IMR-90 (cell line): ENCODE measurements around the gene UGT2B7.

Source experiments
- CHD1 ChIP-seq: IDR thresholded peaks from 2 replicates; pipeline ENCODE4 v1.6.1; 2012; ENCODE audit warnings: low read depth, low read length, improper control_type of control experiment
- FOS ChIP-seq: fragments of 150-350 bp; IDR thresholded peaks from 2 replicates; pipeline ENCODE4 v1.6.1; 2016; ENCODE audit warnings: low read depth, low read length
- MAFK ChIP-seq: IDR thresholded peaks from 2 replicates; pipeline ENCODE4 v1.6.1; 2012; ENCODE audit warnings: low read depth, low read length, improper control_type of control experiment
- MAZ ChIP-seq: IDR thresholded peaks from 2 replicates; pipeline ENCODE4 v1.6.1; 2012; ENCODE audit warnings: low read depth, mild to moderate bottlenecking, low read length, improper control_type of control experiment, moderate library complexity, borderline replicate concordance
- POLR2A ChIP-seq: IDR thresholded peaks from 2 replicates; pipeline ENCODE4 v1.6.1; 2012; ENCODE audit warnings: mild to moderate bottlenecking, low read depth, low read length
- RAD21 ChIP-seq: IDR thresholded peaks from 2 replicates; pipeline ENCODE4 v1.6.1; 2012; ENCODE audit warnings: low read length, improper control_type of control experiment
- RFX5 ChIP-seq: IDR thresholded peaks from 2 replicates; pipeline ENCODE4 v1.8.0; 2012; ENCODE audit warnings: low read depth, mild to moderate bottlenecking, low read length, moderate library complexity
- SMC3 ChIP-seq: fragments of 150-350 bp; IDR thresholded peaks from 2 replicates; pipeline ENCODE4 v1.6.1; 2016; ENCODE audit warnings: low read depth, mild to moderate bottlenecking, antibody characterized with exemption, low read length, moderate library complexity
- TF ChIP-seq, protein P1 (sequence below): conservative IDR thresholded peaks from 2 replicates; pipeline ENCODE4 v1.5.1; 2012; ENCODE audit warnings: mild to moderate bottlenecking, low read depth, low read length, improper control_type of control experiment
- TF ChIP-seq, protein P2 (sequence below): fragments of 150-350 bp; IDR thresholded peaks from 2 replicates; pipeline ENCODE4 v1.6.1; 2016; ENCODE audit warnings: low read depth, mild to moderate bottlenecking, low read length, moderate library complexity, borderline replicate concordance
- TF ChIP-seq, protein P3 (sequence below): fragments of 150-350 bp; IDR thresholded peaks from 2 replicates; pipeline ENCODE4 v1.6.1; 2017; ENCODE audit warnings: mild to moderate bottlenecking, antibody characterized with exemption, low read length, low read depth

GRCh38 chr4:69116645-69117321, 20.5 kb downstream of the UGT2B7 start:
- TF ChIP-seq, protein P1, sequence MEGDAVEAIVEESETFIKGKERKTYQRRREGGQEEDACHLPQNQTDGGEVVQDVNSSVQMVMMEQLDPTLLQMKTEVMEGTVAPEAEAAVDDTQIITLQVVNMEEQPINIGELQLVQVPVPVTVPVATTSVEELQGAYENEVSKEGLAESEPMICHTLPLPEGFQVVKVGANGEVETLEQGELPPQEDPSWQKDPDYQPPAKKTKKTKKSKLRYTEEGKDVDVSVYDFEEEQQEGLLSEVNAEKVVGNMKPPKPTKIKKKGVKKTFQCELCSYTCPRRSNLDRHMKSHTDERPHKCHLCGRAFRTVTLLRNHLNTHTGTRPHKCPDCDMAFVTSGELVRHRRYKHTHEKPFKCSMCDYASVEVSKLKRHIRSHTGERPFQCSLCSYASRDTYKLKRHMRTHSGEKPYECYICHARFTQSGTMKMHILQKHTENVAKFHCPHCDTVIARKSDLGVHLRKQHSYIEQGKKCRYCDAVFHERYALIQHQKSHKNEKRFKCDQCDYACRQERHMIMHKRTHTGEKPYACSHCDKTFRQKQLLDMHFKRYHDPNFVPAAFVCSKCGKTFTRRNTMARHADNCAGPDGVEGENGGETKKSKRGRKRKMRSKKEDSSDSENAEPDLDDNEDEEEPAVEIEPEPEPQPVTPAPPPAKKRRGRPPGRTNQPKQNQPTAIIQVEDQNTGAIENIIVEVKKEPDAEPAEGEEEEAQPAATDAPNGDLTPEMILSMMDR: no peak
- TF ChIP-seq POLR2A: no peak
- no peak for TF ChIP-seq RFX5
- no peak for TF ChIP-seq CHD1
- TF ChIP-seq, protein P2, sequence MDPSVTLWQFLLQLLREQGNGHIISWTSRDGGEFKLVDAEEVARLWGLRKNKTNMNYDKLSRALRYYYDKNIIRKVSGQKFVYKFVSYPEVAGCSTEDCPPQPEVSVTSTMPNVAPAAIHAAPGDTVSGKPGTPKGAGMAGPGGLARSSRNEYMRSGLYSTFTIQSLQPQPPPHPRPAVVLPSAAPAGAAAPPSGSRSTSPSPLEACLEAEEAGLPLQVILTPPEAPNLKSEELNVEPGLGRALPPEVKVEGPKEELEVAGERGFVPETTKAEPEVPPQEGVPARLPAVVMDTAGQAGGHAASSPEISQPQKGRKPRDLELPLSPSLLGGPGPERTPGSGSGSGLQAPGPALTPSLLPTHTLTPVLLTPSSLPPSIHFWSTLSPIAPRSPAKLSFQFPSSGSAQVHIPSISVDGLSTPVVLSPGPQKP: no peak
- no peak for TF ChIP-seq RAD21
- no peak for TF ChIP-seq MAZ
- TF ChIP-seq, protein P3, sequence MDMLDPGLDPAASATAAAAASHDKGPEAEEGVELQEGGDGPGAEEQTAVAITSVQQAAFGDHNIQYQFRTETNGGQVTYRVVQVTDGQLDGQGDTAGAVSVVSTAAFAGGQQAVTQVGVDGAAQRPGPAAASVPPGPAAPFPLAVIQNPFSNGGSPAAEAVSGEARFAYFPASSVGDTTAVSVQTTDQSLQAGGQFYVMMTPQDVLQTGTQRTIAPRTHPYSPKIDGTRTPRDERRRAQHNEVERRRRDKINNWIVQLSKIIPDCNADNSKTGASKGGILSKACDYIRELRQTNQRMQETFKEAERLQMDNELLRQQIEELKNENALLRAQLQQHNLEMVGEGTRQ: no peak
- no peak for TF ChIP-seq SMC3
- TF ChIP-seq MAFK: no peak
- TF ChIP-seq FOS: no peak
